Stimulated activated CD4-positive, alpha-beta T cell treated with anti-CD3 and anti-CD28 coated beads, Interleukin-12 subunit alpha, Interleukin-12 subunit beta, amount 100 ng/mL, for 4 hours (primary cell): ENCODE data around the gene IFI16.

Source experiments
- DNase-seq: peaks from one replicate; pipeline ENCODE4 v3.0.0-alpha.2; 2020

IFI16 gene

GRCh38 chr1:159066108-159066507 is 56.4 kb downstream of the IFI16 start:
- DNase-seq = no peak

GRCh38 chr1:159067699-159068621 is 58.3 kb downstream of the IFI16 start:
- no peak for DNase-seq

GRCh38 chr1:159068886-159069285 is 59.2 kb downstream of the IFI16 start:
- no peak for DNase-seq

GRCh38 chr1:159071970-159072582 is 62.4 kb downstream of the IFI16 start:
- DNase-seq = no peak

- peak; percentile 37 for DNase-seq
Measured at GRCh38 chr1:159076438-159077119, 66.9 kb downstream of the IFI16 start, which contains the start of gene AIM2. Gene AIM2 (minus strand): TSS chr1:159076766. CDS start chr1:159073499, 3,267 bp downstream.

GRCh38 chr1:159077120-159077961 is 67.6 kb downstream of the IFI16 start:
- DNase-seq = peak; percentile 97

- no peak for DNase-seq
Measured at GRCh38 chr1:159079525-159079924, 69.8 kb downstream of the IFI16 start.

- no peak for DNase-seq
Measured at GRCh38 chr1:159081626-159082025, 71.9 kb downstream of the IFI16 start.

GRCh38 chr1:159083013-159083412 is 73.3 kb downstream of the IFI16 start:
- DNase-seq = no peak

- no peak for DNase-seq
Measured at GRCh38 chr1:159084152-159084551, 74.4 kb downstream of the IFI16 start.

GRCh38 chr1:159084867-159085266 is 75.2 kb downstream of the IFI16 start:
- no peak for DNase-seq

- no peak for DNase-seq
Measured at GRCh38 chr1:159088050-159088449, 78.3 kb downstream of the IFI16 start.

GRCh38 chr1:159088546-159089183 is 79.0 kb downstream of the IFI16 start:
- DNase-seq = no peak

GRCh38 chr1:159089184-159089791 is 79.6 kb downstream of the IFI16 start:
- DNase-seq = no peak

- DNase-seq = no peak
Measured at GRCh38 chr1:159090286-159091179, 80.8 kb downstream of the IFI16 start.

- no peak for DNase-seq
Measured at GRCh38 chr1:159091180-159091560, 81.5 kb downstream of the IFI16 start.

GRCh38 chr1:159091607-159092031 is 81.9 kb downstream of the IFI16 start:
- DNase-seq = no peak

GRCh38 chr1:159092036-159092760 is 82.5 kb downstream of the IFI16 start:
- DNase-seq = no peak

- no peak for DNase-seq
Measured at GRCh38 chr1:159098596-159098995, 88.9 kb downstream of the IFI16 start.

- no peak for DNase-seq
Measured at GRCh38 chr1:159100589-159100988, 90.9 kb downstream of the IFI16 start.
